HepG2 (cell line): Measurements from ENCODE around the gene TBC1D1. TPM values are rescaled to one million over a fixed set of nuclear protein-coding genes. Genes with fewer than 3 reads are reported as not detected.

ENCODE experiments used
- ATAC-seq: fragments of 200-7000 bp; cut with Tn5 transposase; 3 replicates; pipeline ENCODE4 v1.9.1; 2020; ENCODE audit warnings: mild to moderate bottlenecking, moderate library complexity
- BruUV-seq: library from RNA; stranded (reverse); fragments of 400-500 nt; replicated peaks from 2 replicates; lab custom pipeline; 2021; lab: Mats Ljungman, UMichigan
- CTCF ChIA-PET: fragments of 300-600 bp; formaldehyde crosslinking; extraction: SDS; loops from one replicate; lab custom pipeline; 2021; ENCODE audit warnings: low total read pairs, inconsistent platforms, low intra/inter-chr PET ratio; lab: Yijun Ruan, JAX
- POLR2A ChIA-PET: fragments of 350-600 bp; sonication (Branson Sonifier 250); formaldehyde crosslinking; loops from one replicate; lab custom pipeline; 2020; ENCODE audit warnings: antibody characterized with exemption, inconsistent platforms; lab: Yijun Ruan, JAX
- DNase-seq: peaks from one replicate; pipeline ENCODE4 v3.0.0-alpha.2; 2015; ENCODE audit warnings: low spot score
- FAIRE-seq: peaks from 3 replicates; lab custom pipeline; 2011; peaks lifted over from hg19 to GRCh38; lab: Jason Lieb, UNC
- H2AFZ ChIP-seq: one replicate; pipeline ENCODE4 v1.6.1; 2011; ENCODE audit warnings: low read length, inconsistent platforms
- H3K27ac ChIP-seq: fragments of 300-600 bp; 3 replicates; pipeline ENCODE4 v1.8.0; 2011; ENCODE audit warnings: mixed run types, mild to moderate bottlenecking, mixed read lengths, low read length, inconsistent platforms; ENCODE audit not compliant: insufficient read depth; ENCODE audit errors: extremely low read length
- H3K27me3 ChIP-seq, 2 experiments: fragments of 200-600 bp in 1 of 2; 2 replicates in 1 of 2; 3 replicates in 1 of 2; pipeline versions ENCODE4 v1.6.0 to v1.8.0; 2011; ENCODE audit warnings: low read length in 2 of 2, mild to moderate bottlenecking in 2 of 2, moderate library complexity in 2 of 2, inconsistent platforms in 1 of 2; ENCODE audit not compliant: insufficient read depth in 2 of 2, control insufficient read depth in 1 of 2
- H3K36me3 ChIP-seq, 2 experiments: fragments of 200-600 bp in 1 of 2; replicated peaks in 1 of 2; 2 replicates in 1 of 2; 3 replicates in 1 of 2; pipeline versions ENCODE4 v1.5.1 to v1.8.0; 2011; ENCODE audit warnings: low read length in 2 of 2, inconsistent platforms in 1 of 2; ENCODE audit not compliant: insufficient read depth in 2 of 2, control insufficient read depth in 1 of 2
- H3K4me1 ChIP-seq: 2 replicates; pipeline ENCODE4 v1.5.1; 2012; ENCODE audit warnings: low read length, inconsistent platforms; ENCODE audit not compliant: insufficient read depth
- H3K4me2 ChIP-seq: 2 replicates; pipeline ENCODE4 v1.6.0; 2011; ENCODE audit warnings: low read depth, low read length, inconsistent platforms
- H3K4me3 ChIP-seq, 3 experiments: fragments of 200-600 bp in 1 of 3; sonication (generic), shearing (Covaris generic) in 1 of 3; replicated peaks in 1 of 3; 2 replicates each; pipeline ENCODE4 v1.5.1; 2011 to 2016; ENCODE audit warnings: low read length in 3 of 3, inconsistent platforms in 2 of 3, low read depth in 2 of 3, mild to moderate bottlenecking in 2 of 3, control low read depth in 1 of 3, mixed read lengths in 1 of 3; ENCODE audit not compliant: insufficient read depth in 1 of 3
- H3K79me2 ChIP-seq: one replicate; pipeline ENCODE4 v1.6.1; 2011; ENCODE audit warnings: low read length, inconsistent platforms; ENCODE audit not compliant: insufficient read depth
- H3K9ac ChIP-seq: 2 replicates; pipeline ENCODE4 v1.6.0; 2011; ENCODE audit warnings: mild to moderate bottlenecking, low read depth, low read length, inconsistent platforms; ENCODE audit not compliant: insufficient read depth
- H3K9me3 ChIP-seq: 2 replicates; pipeline ENCODE4 v1.5.1; 2012; ENCODE audit warnings: mild to moderate bottlenecking, low read length
- H4K20me1 ChIP-seq: 2 replicates; pipeline ENCODE4 v1.6.0; 2011; ENCODE audit warnings: inconsistent platforms, mild to moderate bottlenecking, low read length, moderate library complexity; ENCODE audit not compliant: insufficient read depth
- GABPB1 ChIP-seq: IDR thresholded peaks from 2 replicates; pipeline ENCODE4 v1.6.1; 2016; ENCODE audit warnings: mild to moderate bottlenecking, missing genetic modification reagents, moderate library complexity, missing compliant biosample characterization
- RORA ChIP-seq: sonication (generic); formaldehyde crosslinking; IDR thresholded peaks from 2 replicates; pipeline ENCODE4 v1.5.0; 2020; ENCODE audit warnings: mild to moderate bottlenecking, missing genetic modification reagents, moderate library complexity
- SIX1 ChIP-seq: sonication (generic); formaldehyde crosslinking; IDR thresholded peaks from 2 replicates; pipeline ENCODE4 v1.4.0; 2020; ENCODE audit warnings: missing genetic modification reagents, borderline replicate concordance
- SMAD9 ChIP-seq: sonication (generic); formaldehyde crosslinking; IDR thresholded peaks from 2 replicates; pipeline ENCODE4 v1.5.1; 2020; ENCODE audit warnings: mild to moderate bottlenecking, missing genetic modification reagents
- SP1 ChIP-seq, 2 experiments: fragments of 450-650 bp in 1 of 2; sonication (generic) in 1 of 2; formaldehyde crosslinking in 1 of 2; IDR thresholded peaks; 2 replicates each; pipeline versions ENCODE4 v1.4.0 to v1.6.1; 2016 to 2020; ENCODE audit warnings: missing genetic modification reagents in 1 of 2
- SUZ12 ChIP-seq: fragments of 150-350 bp; IDR thresholded peaks from 2 replicates; pipeline ENCODE4 v1.6.1; 2014; ENCODE audit warnings: low read depth, low read length
- ZFYVE20 ChIP-seq: sonication (generic); formaldehyde crosslinking; IDR thresholded peaks from 2 replicates; pipeline ENCODE4 v1.8.0; 2023; ENCODE audit warnings: low read depth, mild to moderate bottlenecking, moderate library complexity, missing genetic modification reagents, borderline replicate concordance
- ZNF230 ChIP-seq: sonication (generic); formaldehyde crosslinking; IDR thresholded peaks from 2 replicates; pipeline ENCODE4 v1.4.0; 2020; ENCODE audit warnings: mild to moderate bottlenecking, missing genetic modification reagents
- ZNF770 ChIP-seq: sonication (generic); formaldehyde crosslinking; IDR thresholded peaks from 2 replicates; pipeline ENCODE4 v1.5.0; 2020; ENCODE audit warnings: mild to moderate bottlenecking, missing genetic modification reagents
- ZZZ3 ChIP-seq: sonication (generic); formaldehyde crosslinking; IDR thresholded peaks from 2 replicates; pipeline ENCODE4 v1.4.0; 2020; ENCODE audit warnings: missing genetic modification reagents, mild to moderate bottlenecking, borderline replicate concordance
- WGBS: methylation state at CpG from one replicate; pipeline ENCODE4 v1.1.6; 2017; ENCODE audit warnings: low lambda C conversion rate; 5-methylcytosine and 5-hydroxymethylcytosine counted together
- in situ Hi-C: cut with HindIII; loops from 2 replicates; pipeline ENCODE4 v1.10.0; 2017; ENCODE audit warnings: low pct_unique_long_range_greater_than_20kb; ENCODE audit not compliant: extremely low pct_ligation_motif_present
- intact Hi-C: fragments of 100-400 bp; cut with micrococcal nuclease; formaldehyde crosslinking; loops from one replicate; pipeline ENCODE4 v1.10.0; 2022; ENCODE audit not compliant: unreplicated experiment
- polyA plus RNA-seq, 8 experiments: library from polyadenylated mRNA; depleted of rRNA in 3 of 8; stranded (reverse) in 7 of 8; unstranded in 1 of 8; fragments of >200 nt; fragmentation: Illumina TruSeq in 4 of 8; extraction: Trizol in 4 of 8; gene quantifications; 2 replicates each; pipeline versions ENCODE4 v1.2.1 to v1.2.3, GENCODE V29; 2011 to 2016; ENCODE audit warnings: low read depth in 4 of 8, missing spikeins in 1 of 8, mixed read lengths in 1 of 8; ENCODE audit not compliant: insufficient read depth in 1 of 8
- total RNA-seq, 5 experiments: library from RNA; depleted of rRNA; stranded (reverse); fragments of >200 nt; fragmentation: Illumina TruSeq; extraction: Trizol; gene quantifications; 2 replicates each; pipeline ENCODE4 v1.2.3, GENCODE V29; 2016; ENCODE audit warnings: low read depth in 1 of 5

The TBC1D1 gene
- total and polyA plus RNA-seq, 2 of the 13 experiments (the other 11 are each of a cell fraction or from before 2014, with no cell fraction given), result 37.3 to 62.8 TPM

DNA sequence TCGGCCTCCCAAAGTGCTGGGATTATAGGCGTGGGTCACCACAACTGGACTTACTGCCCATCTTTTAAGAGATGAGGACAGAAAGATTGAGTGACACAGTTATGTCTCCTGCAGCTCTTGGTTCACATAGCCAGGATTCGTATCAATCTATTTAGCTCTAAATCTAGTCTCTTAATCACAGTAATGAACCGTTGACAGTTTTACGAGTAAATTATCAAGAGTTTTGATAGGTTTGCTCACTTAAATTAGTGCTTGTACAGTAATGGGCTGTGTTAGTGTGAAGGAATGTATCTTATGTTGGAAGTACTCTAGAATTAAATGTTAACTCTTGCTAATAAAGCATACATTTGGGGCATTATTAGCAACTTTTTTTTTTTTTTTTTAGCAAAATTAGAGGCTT, 175.0 kb downstream of the TBC1D1 start:
- ChIA-PET POLR2A (interaction anchor here (1.2 kb wide), 1 partner anchor 67 kb away, joined by 3 read pairs; no protein-coding TSS in a partner anchor), CTCF (no interaction called here)
- Histone ChIP-seq H3K4me3 (no peak overlapping the region), H3K4me1 (peaks cover 50% of the 10 kb centered on the region), H3K9ac (no peak overlapping the region), H3K79me2 (no peaks in the 10 kb centered on the region), H3K4me2 (no peak overlapping the region), H3K27me3 (no peaks in the 10 kb centered on the region), H4K20me1 (no peaks in the 10 kb centered on the region), H3K36me3 (peaks cover 4 to 6% of the 10 kb centered on the region in 2 experiments; a peak in 2 of 5 replicates)
- FAIRE-seq, result no peak
- BruUV-seq, result no TSS peak
- TF ChIP-seq ZNF230, result no peak
- TF ChIP-seq RORA (CRISPR knock-in tag), result no peak
- no peak for TF ChIP-seq SUZ12
- no peak for TF ChIP-seq ZZZ3
- no peak for TF ChIP-seq SMAD9 (CRISPR knock-in tag)
- no peak for TF ChIP-seq GABPB1
- TF ChIP-seq ZFYVE20, result no peak
- TF ChIP-seq SIX1, result no peak
- no peak for TF ChIP-seq SP1 (IDR thresholded peaks at IDR 0.05)
- TF ChIP-seq SP1 (CRISPR knock-in tag; IDR thresholded peaks at IDR 0.05), result no peak
- TF ChIP-seq ZNF770, result no peak
- TF ChIP-seq, all 625 proteins: peak for 0
- no peak for ATAC-seq
- intact Hi-C loops (no loop called here), in situ Hi-C loops (loop anchor here (10.0 to 25.0 kb wide), 2 partner anchors 246 to 659 kb away; no protein-coding TSS in a partner anchor)
- Histone ChIP-seq H2AFZ (no peak overlapping the region), H3K9me3 (no peaks in the 10 kb centered on the region), H3K27ac (no peak overlapping the region)
- 95% methylated on average over 5 of the region's 5 CpGs for WGBS
- no peak for DNase-seq
